SK-N-SH treated with all-trans-retinoic acid at 6 μM for 48 hours (cell line): ENCODE results near the gene ZFP91.

ENCODE experiments used
- ATAC-seq: fragments of 200-7000 bp; cut with Tn5 transposase; 3 replicates; pipeline ENCODE4 v1.9.1; 2020; ENCODE audit warnings: mild to moderate bottlenecking, moderate library complexity
- ARNTL ChIP-seq: fragments of 450-650 bp; formaldehyde crosslinking; IDR thresholded peaks from 2 replicates; pipeline ENCODE4 v1.5.0; 2020; ENCODE audit warnings: low read depth, mild to moderate bottlenecking, moderate library complexity, borderline replicate concordance
- BACH2 ChIP-seq: fragments of 250-450 bp; sonication (Bioruptor Pico); IDR thresholded peaks from 2 replicates; pipeline ENCODE4 v1.9.0; 2021; ENCODE audit warnings: mild to moderate bottlenecking, borderline replicate concordance
- CSDC2 ChIP-seq: fragments of 250-450 bp; sonication (Bioruptor Pico); IDR thresholded peaks from 2 replicates; pipeline ENCODE4 v1.5.0; 2020; ENCODE audit warnings: mild to moderate bottlenecking, moderate library complexity
- ESRRG ChIP-seq: fragments of 250-450 bp; sonication (Bioruptor Pico); IDR thresholded peaks from 2 replicates; pipeline ENCODE4 v1.6.1; 2021; ENCODE audit warnings: mild to moderate bottlenecking
- GLIS3 ChIP-seq: fragments of 250-450 bp; sonication (Bioruptor Pico); IDR thresholded peaks from 2 replicates; pipeline ENCODE4 v1.5.0; 2020; ENCODE audit warnings: mild to moderate bottlenecking, moderate library complexity
- ISL1 ChIP-seq: fragments of 250-450 bp; sonication (Bioruptor Pico); IDR thresholded peaks from 2 replicates; pipeline ENCODE4 v2.1.2; 2022; ENCODE audit warnings: mild to moderate bottlenecking, moderate library complexity
- OSR1 ChIP-seq: fragments of 250-450 bp; sonication (Bioruptor Pico); IDR thresholded peaks from 2 replicates; pipeline ENCODE4 v1.8.0; 2022; ENCODE audit warnings: moderate library complexity, mild to moderate bottlenecking, inconsistent platforms
- PPARA ChIP-seq: fragments of 250-450 bp; sonication (Bioruptor Pico); IDR thresholded peaks from 2 replicates; pipeline ENCODE4 v1.5.0; 2020; ENCODE audit warnings: mild to moderate bottlenecking, borderline replicate concordance
- RARB ChIP-seq: fragments of 250-450 bp; sonication (Bioruptor Pico); IDR thresholded peaks from 2 replicates; pipeline ENCODE4 v1.8.0; 2021; ENCODE audit warnings: mild to moderate bottlenecking, moderate library complexity
- SNAI2 ChIP-seq: fragments of 250-450 bp; sonication (Bioruptor Pico); IDR thresholded peaks from 2 replicates; pipeline ENCODE4 v1.5.0; 2020; ENCODE audit warnings: mild to moderate bottlenecking, moderate library complexity
- TCF4 ChIP-seq: fragments of 250-450 bp; sonication (Bioruptor Pico); IDR thresholded peaks from 2 replicates; pipeline ENCODE4 v1.8.0; 2021; ENCODE audit warnings: mild to moderate bottlenecking, moderate library complexity, borderline replicate concordance
- TOX ChIP-seq: fragments of 250-450 bp; sonication (Bioruptor Pico); IDR thresholded peaks from 2 replicates; pipeline ENCODE4 v1.8.0; 2021; ENCODE audit warnings: mild to moderate bottlenecking, moderate library complexity, borderline replicate concordance
- ZC3H10 ChIP-seq: fragments of 250-450 bp; sonication (Bioruptor Pico); IDR thresholded peaks from 2 replicates; pipeline ENCODE4 v1.5.1; 2021; ENCODE audit warnings: mild to moderate bottlenecking, moderate library complexity
- ZFP3 ChIP-seq: fragments of 250-450 bp; sonication (Bioruptor Pico); IDR thresholded peaks from 2 replicates; pipeline ENCODE4 v1.5.0; 2020; ENCODE audit warnings: mild to moderate bottlenecking, moderate library complexity
- ZFP30 ChIP-seq: fragments of 450-650 bp; formaldehyde crosslinking; IDR thresholded peaks from 2 replicates; pipeline ENCODE4 v1.5.0; 2022; ENCODE audit warnings: mild to moderate bottlenecking, moderate library complexity
- ZNF70 ChIP-seq: fragments of 450-650 bp; formaldehyde crosslinking; IDR thresholded peaks from 2 replicates; pipeline ENCODE4 v1.5.0; 2020; ENCODE audit warnings: mild to moderate bottlenecking, moderate library complexity
- ZNF8 ChIP-seq: fragments of 450-650 bp; formaldehyde crosslinking; IDR thresholded peaks from 2 replicates; pipeline ENCODE4 v1.5.0; 2020; ENCODE audit warnings: mild to moderate bottlenecking, moderate library complexity
- TF ChIP-seq, protein P1 (sequence below): fragments of 250-450 bp; sonication (Bioruptor Pico); IDR thresholded peaks from 2 replicates; pipeline ENCODE4 v1.5.1; 2020; ENCODE audit warnings: low read depth, mild to moderate bottlenecking, moderate library complexity
- TF ChIP-seq, protein P2 (sequence below): fragments of 250-450 bp; sonication (Bioruptor Pico); IDR thresholded peaks from 2 replicates; pipeline ENCODE4 v1.8.0; 2021; ENCODE audit warnings: low read depth, mild to moderate bottlenecking, moderate library complexity, borderline replicate concordance
- TF ChIP-seq, protein P3 (sequence below): fragments of 250-450 bp; sonication (Bioruptor Pico); IDR thresholded peaks from 2 replicates; pipeline ENCODE4 v1.5.1; 2021; ENCODE audit warnings: mild to moderate bottlenecking, moderate library complexity
- TF ChIP-seq, protein P4 (sequence below): fragments of 250-450 bp; sonication (Bioruptor Pico); IDR thresholded peaks from 2 replicates; pipeline ENCODE4 v1.8.0; 2020; ENCODE audit warnings: mild to moderate bottlenecking, moderate library complexity, borderline replicate concordance

Gene ZFP91

DNA sequence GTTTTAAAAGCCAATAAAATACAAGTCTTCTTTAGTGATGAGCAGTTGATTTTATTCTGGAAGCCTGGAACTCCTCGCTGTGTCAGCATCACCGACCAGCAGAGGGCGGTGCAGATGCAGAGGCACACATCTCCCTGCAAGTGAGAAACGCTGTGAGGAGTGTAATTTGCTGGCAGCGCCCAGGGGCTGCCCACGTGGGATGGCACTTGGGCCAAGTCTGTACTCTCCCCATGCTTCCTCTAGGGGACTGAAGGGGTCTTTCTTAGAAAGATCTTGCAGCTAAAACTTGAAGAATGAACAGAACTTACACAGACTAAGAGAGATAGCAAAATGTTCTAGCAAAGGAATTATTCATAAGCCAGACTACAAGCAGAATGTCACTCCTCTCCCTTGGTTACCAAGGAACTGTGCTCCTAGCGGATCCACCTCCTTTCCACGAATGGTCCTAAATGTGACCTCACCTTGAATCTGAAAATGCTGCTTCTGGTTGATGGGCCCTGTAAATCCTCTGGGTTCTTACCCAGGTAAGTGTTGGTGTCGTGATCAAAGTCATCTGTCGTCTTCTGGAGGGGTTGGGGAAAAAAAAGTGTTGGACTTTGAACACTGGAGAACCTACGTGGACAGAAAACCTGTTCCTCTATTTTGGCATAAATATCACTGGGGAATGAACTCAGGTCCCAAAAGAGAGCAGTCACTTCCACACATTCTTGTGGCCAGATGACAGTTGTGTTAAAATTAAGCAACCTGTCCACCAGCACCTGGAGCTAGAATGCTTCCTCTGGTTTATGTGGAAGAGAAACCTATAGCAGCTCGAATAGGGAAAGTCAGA lies 75.4 kb downstream of the ZFP91 start (continued):
- TF ChIP-seq OSR1 (CRISPR knock-in tag) (no peak), TOX (CRISPR knock-in tag) (no peak)
- TF ChIP-seq, protein P1, sequence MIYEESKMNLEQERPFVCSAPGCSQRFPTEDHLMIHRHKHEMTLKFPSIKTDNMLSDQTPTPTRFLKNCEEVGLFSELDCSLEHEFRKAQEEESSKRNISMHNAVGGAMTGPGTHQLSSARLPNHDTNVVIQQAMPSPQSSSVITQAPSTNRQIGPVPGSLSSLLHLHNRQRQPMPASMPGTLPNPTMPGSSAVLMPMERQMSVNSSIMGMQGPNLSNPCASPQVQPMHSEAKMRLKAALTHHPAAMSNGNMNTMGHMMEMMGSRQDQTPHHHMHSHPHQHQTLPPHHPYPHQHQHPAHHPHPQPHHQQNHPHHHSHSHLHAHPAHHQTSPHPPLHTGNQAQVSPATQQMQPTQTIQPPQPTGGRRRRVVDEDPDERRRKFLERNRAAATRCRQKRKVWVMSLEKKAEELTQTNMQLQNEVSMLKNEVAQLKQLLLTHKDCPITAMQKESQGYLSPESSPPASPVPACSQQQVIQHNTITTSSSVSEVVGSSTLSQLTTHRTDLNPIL, result no peak
- TF ChIP-seq, protein P2, sequence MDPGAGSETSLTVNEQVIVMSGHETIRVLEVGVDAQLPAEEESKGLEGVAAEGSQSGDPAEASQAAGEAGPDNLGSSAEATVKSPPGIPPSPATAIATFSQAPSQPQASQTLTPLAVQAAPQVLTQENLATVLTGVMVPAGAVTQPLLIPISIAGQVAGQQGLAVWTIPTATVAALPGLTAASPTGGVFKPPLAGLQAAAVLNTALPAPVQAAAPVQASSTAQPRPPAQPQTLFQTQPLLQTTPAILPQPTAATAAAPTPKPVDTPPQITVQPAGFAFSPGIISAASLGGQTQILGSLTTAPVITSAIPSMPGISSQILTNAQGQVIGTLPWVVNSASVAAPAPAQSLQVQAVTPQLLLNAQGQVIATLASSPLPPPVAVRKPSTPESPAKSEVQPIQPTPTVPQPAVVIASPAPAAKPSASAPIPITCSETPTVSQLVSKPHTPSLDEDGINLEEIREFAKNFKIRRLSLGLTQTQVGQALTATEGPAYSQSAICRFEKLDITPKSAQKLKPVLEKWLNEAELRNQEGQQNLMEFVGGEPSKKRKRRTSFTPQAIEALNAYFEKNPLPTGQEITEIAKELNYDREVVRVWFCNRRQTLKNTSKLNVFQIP, result no peak

DNA sequence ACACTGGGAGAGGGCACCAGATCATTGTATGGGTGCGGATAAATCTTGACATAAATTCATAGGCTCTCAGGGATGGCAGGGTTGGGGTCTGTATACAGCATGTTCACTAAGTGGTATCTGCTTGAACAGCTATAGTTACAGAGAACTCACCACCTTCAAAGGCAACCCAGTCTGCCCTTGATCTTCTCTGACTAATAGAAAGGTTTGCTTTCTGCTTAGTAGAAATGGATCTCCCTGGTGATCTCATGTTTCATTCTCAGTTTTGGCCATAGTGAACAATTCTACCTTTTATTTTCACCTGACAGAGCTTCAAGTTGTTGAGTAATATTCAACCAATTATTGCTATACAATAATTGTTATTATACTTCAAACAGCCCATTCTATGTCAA lies 76.0 kb downstream of the ZFP91 start:
- no peak for ATAC-seq
- TF ChIP-seq ZFP30 (CRISPR knock-in tag) (no peak), RARB (CRISPR knock-in tag) (no peak), TCF4 (CRISPR knock-in tag) (no peak), GLIS3 (no peak), ZNF70 (CRISPR knock-in tag) (no peak), TOX (CRISPR knock-in tag) (no peak), ESRRG (CRISPR knock-in tag) (no peak)
- TF ChIP-seq, protein P3, sequence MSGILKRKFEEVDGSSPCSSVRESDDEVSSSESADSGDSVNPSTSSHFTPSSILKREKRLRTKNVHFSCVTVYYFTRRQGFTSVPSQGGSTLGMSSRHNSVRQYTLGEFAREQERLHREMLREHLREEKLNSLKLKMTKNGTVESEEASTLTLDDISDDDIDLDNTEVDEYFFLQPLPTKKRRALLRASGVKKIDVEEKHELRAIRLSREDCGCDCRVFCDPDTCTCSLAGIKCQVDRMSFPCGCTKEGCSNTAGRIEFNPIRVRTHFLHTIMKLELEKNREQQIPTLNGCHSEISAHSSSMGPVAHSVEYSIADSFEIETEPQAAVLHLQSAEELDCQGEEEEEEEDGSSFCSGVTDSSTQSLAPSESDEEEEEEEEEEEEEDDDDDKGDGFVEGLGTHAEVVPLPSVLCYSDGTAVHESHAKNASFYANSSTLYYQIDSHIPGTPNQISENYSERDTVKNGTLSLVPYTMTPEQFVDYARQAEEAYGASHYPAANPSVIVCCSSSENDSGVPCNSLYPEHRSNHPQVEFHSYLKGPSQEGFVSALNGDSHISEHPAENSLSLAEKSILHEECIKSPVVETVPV (CRISPR knock-in tag), result no peak
- TF ChIP-seq, protein P4, sequence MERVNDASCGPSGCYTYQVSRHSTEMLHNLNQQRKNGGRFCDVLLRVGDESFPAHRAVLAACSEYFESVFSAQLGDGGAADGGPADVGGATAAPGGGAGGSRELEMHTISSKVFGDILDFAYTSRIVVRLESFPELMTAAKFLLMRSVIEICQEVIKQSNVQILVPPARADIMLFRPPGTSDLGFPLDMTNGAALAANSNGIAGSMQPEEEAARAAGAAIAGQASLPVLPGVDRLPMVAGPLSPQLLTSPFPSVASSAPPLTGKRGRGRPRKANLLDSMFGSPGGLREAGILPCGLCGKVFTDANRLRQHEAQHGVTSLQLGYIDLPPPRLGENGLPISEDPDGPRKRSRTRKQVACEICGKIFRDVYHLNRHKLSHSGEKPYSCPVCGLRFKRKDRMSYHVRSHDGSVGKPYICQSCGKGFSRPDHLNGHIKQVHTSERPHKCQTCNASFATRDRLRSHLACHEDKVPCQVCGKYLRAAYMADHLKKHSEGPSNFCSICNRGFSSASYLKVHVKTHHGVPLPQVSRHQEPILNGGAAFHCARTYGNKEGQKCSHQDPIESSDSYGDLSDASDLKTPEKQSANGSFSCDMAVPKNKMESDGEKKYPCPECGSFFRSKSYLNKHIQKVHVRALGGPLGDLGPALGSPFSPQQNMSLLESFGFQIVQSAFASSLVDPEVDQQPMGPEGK (CRISPR knock-in tag), result no peak

DNA sequence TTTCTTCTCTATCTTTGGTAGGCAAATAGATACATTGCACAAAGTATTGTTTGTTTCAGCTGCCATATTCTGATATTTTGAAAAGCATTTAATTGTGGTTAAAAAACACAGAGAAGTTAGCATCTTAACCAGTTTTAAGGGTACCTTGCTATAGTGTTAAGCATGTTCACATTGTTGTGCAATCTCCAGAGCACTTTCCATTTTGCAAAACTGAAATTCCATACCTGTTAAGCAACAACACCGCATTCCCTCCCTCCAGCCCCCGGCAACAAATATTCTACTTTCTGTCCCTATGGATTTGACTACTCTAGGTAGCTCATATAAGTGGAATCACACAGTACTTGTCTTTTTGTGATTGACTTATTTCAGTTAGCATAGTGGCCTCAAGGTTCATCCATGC lies 77.5 kb downstream of the ZFP91 start:
- no peak for ATAC-seq
- TF ChIP-seq, protein P2, result no peak
- TF ChIP-seq OSR1 (CRISPR knock-in tag), result no peak

DNA sequence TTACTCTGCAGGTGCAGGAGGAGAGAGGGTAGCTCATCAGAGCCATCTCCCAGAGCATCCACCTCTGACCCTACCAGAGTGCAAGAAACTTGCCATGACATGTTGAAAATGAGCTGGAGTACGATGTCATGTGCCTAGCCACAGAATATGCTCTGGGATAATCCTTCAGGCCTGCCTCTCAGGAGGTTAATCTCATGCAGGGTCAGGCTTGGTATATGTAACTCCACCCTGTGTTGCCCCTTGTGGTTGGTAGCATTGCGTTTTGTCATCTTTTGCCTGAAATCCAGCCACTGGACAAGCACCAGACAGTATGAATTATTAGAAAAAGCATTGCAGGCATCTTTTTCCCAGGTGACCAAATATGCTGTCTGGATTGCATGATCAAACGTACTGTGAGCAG lies 79.8 kb downstream of the ZFP91 start:
- ATAC-seq, result no peak
- no peak for TF ChIP-seq ZC3H10 (CRISPR knock-in tag)
- TF ChIP-seq RARB (CRISPR knock-in tag), result no peak
- TF ChIP-seq ZNF8 (CRISPR knock-in tag), result no peak
- TF ChIP-seq, all 23 proteins: peak for 0

DNA sequence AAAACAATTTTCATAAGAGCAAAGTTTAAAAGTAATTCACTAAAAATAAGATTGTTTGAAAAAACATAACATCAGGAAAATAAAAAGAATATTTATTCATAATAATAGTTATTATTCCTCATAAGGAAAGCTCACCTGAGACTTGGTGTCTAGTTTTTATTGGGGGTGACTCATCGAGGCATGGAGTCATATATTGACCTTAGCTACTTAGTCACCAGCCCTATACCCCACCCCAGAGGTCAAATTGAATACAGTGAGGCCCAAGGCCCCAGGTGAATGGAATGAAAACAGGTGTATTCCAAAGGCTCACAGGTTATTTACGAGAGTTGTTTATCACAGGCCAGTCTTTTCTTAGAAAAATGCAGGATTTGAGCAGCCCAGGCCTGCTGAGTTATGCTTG lies 80.5 kb downstream of the ZFP91 start:
- no peak for ATAC-seq
- TF ChIP-seq, protein P2, result no peak
- TF ChIP-seq ZFP30 (CRISPR knock-in tag) (no peak), SNAI2 (CRISPR knock-in tag) (no peak), TCF4 (CRISPR knock-in tag) (no peak), ZNF70 (CRISPR knock-in tag) (no peak), RARB (CRISPR knock-in tag) (no peak), ZNF8 (CRISPR knock-in tag) (no peak), ISL1 (CRISPR knock-in tag) (no peak), ARNTL (no peak), BACH2 (CRISPR knock-in tag) (no peak), CSDC2 (CRISPR knock-in tag) (no peak), PPARA (CRISPR knock-in tag) (no peak), ZFP3 (no peak)
- TF ChIP-seq, protein P4 (CRISPR knock-in tag), result no peak
- TF ChIP-seq, protein P1, result no peak
